HepG2 (cell line): ENCODE data around the gene ZNF101. TPM values are rescaled to one million over a fixed set of nuclear protein-coding genes. Genes with fewer than 3 reads are reported as not detected.

ENCODE experiments used
- HNRNPH1 ChIP-seq: fragments of 200-400 bp; formaldehyde crosslinking; optimal IDR thresholded peaks from 2 replicates; pipeline ENCODE3; 2017; ENCODE audit warnings: mild to moderate bottlenecking, low read depth, low read length
- LRRFIP1 ChIP-seq: sonication (generic); formaldehyde crosslinking; conservative IDR thresholded peaks from 2 replicates; pipeline ENCODE4 v1.4.0; 2020; ENCODE audit warnings: missing genetic modification reagents
- MBNL3 ChIP-seq: fragments of 250-450 bp; sonication (Bioruptor Pico); conservative IDR thresholded peaks from 2 replicates; pipeline ENCODE4 v1.8.0; 2022; ENCODE audit warnings: mild to moderate bottlenecking, inconsistent platforms
- MED13 ChIP-seq: sonication (generic); formaldehyde crosslinking; IDR thresholded peaks from 2 replicates; pipeline ENCODE4 v1.5.0; 2020; ENCODE audit warnings: missing genetic modification reagents
- PHF21A ChIP-seq: sonication (generic); formaldehyde crosslinking; IDR thresholded peaks from 2 replicates; pipeline ENCODE4 v1.5.0; 2020; ENCODE audit warnings: mild to moderate bottlenecking, missing genetic modification reagents
- PRDM15 ChIP-seq: sonication (generic); formaldehyde crosslinking; IDR thresholded peaks from 2 replicates; pipeline ENCODE4 v1.4.0; 2020; ENCODE audit warnings: missing genetic modification reagents
- SIN3A ChIP-seq: IDR thresholded peaks from 2 replicates; pipeline ENCODE4 v1.6.1; 2011; ENCODE audit warnings: low read depth, mild to moderate bottlenecking, control low read depth, low read length, borderline replicate concordance
- SMAD1 ChIP-seq: sonication (generic); formaldehyde crosslinking; IDR thresholded peaks from 2 replicates; pipeline ENCODE4 v1.4.0; 2020; ENCODE audit warnings: missing genetic modification reagents, low read depth, mild to moderate bottlenecking, borderline replicate concordance
- TGIF2 ChIP-seq: IDR thresholded peaks from 2 replicates; pipeline ENCODE4 v1.6.1; 2016; ENCODE audit warnings: control low read depth, missing compliant biosample characterization
- TIGD3 ChIP-seq: sonication (generic); formaldehyde crosslinking; IDR thresholded peaks from 2 replicates; pipeline ENCODE4 v1.5.1; 2020; ENCODE audit warnings: mild to moderate bottlenecking, missing genetic modification reagents, borderline replicate concordance
- ZNF12 ChIP-seq: sonication (generic); formaldehyde crosslinking; IDR thresholded peaks from 2 replicates; pipeline ENCODE4 v1.5.0; 2020; ENCODE audit warnings: missing genetic modification reagents
- ZNF18 ChIP-seq: sonication (generic); formaldehyde crosslinking; IDR thresholded peaks from 2 replicates; pipeline ENCODE4 v1.8.0; 2022; ENCODE audit warnings: mild to moderate bottlenecking, missing genetic modification reagents; ENCODE audit not compliant: insufficient replicate concordance
- ZNF256 ChIP-seq: sonication (generic); formaldehyde crosslinking; conservative IDR thresholded peaks from 2 replicates; pipeline ENCODE4 v1.4.0; 2020; ENCODE audit warnings: missing genetic modification reagents
- ZNF335 ChIP-seq: sonication (generic); formaldehyde crosslinking; IDR thresholded peaks from 2 replicates; pipeline ENCODE4 v1.4.0; 2020; ENCODE audit warnings: missing genetic modification reagents
- ZNF337 ChIP-seq: sonication (generic); formaldehyde crosslinking; IDR thresholded peaks from 2 replicates; pipeline ENCODE4 v1.5.1; 2020; ENCODE audit warnings: missing genetic modification reagents, low read depth, mild to moderate bottlenecking, borderline replicate concordance
- ZNF414 ChIP-seq: sonication (generic); formaldehyde crosslinking; IDR thresholded peaks from 2 replicates; pipeline ENCODE4 v1.5.0; 2020; ENCODE audit warnings: missing genetic modification reagents
- ZNF552 ChIP-seq: sonication (generic); formaldehyde crosslinking; IDR thresholded peaks from 2 replicates; pipeline ENCODE4 v1.9.0; 2022; ENCODE audit warnings: missing genetic modification reagents, mild to moderate bottlenecking, borderline replicate concordance
- ZNF670 ChIP-seq: sonication (generic); formaldehyde crosslinking; IDR thresholded peaks from 2 replicates; pipeline ENCODE4 v1.8.0; 2022; ENCODE audit warnings: mild to moderate bottlenecking, missing genetic modification reagents, borderline replicate concordance
- polyA plus RNA-seq, 8 experiments: library from polyadenylated mRNA; depleted of rRNA in 3 of 8; stranded (reverse) in 7 of 8; unstranded in 1 of 8; fragments of >200 nt; fragmentation: Illumina TruSeq in 4 of 8; extraction: Trizol in 4 of 8; gene quantifications; 2 replicates each; pipeline versions ENCODE4 v1.2.1 to v1.2.3, GENCODE V29; 2011 to 2016; ENCODE audit warnings: low read depth in 4 of 8, missing spikeins in 1 of 8, mixed read lengths in 1 of 8; ENCODE audit not compliant: insufficient read depth in 1 of 8
- total RNA-seq, 5 experiments: library from RNA; depleted of rRNA; stranded (reverse); fragments of >200 nt; fragmentation: Illumina TruSeq; extraction: Trizol; gene quantifications; 2 replicates each; pipeline ENCODE4 v1.2.3, GENCODE V29; 2016; ENCODE audit warnings: low read depth in 1 of 5

ZNF101 gene
- total and polyA plus RNA-seq, 2 of the 13 experiments (the other 11 are each of a cell fraction or from before 2014, with no cell fraction given), result 12.9 to 28.9 TPM

- TF ChIP-seq TIGD3 (CRISPR knock-in tag), result no peak
- peak; percentile 86 for TF ChIP-seq ZNF256 (CRISPR knock-in tag)
- TF ChIP-seq PHF21A (CRISPR knock-in tag), result no peak
- peak; percentile 69; the same call in 1 of the 2 replicates for TF ChIP-seq ZNF337
- no peak for TF ChIP-seq SMAD1 (CRISPR knock-in tag)
- no peak for TF ChIP-seq MBNL3 (CRISPR knock-in tag)
- 0 out of 2 replicates have a peak, but pooled peaks have one; percentile 19 for TF ChIP-seq MED13
- TF ChIP-seq ZNF12 (CRISPR knock-in tag), result no peak
- TF ChIP-seq LRRFIP1 (CRISPR knock-in tag), result no peak
- no peak for TF ChIP-seq ZNF552 (CRISPR knock-in tag)
- no peak for TF ChIP-seq ZNF414 (CRISPR knock-in tag)
- TF ChIP-seq ZNF18 (CRISPR knock-in tag), result no peak
- TF ChIP-seq HNRNPH1, result no peak
- TF ChIP-seq PRDM15 (CRISPR knock-in tag), result 0 out of 2 replicates have a peak, but pooled peaks have one; percentile 21
- TF ChIP-seq TGIF2 (CRISPR knock-in tag), result peak; percentile 66; the same call in 1 of the 2 replicates
- 0 out of 2 replicates have a peak, but pooled peaks have one; percentile 25 for TF ChIP-seq ZNF670 (CRISPR knock-in tag)
- no peak; the same call in 1 of the 2 replicates for TF ChIP-seq SIN3A
- no peak for TF ChIP-seq ZNF335
Measured at GRCh38 chr19:19732579-19733501, 64.2 kb downstream of the ZNF101 start, which contains the start of gene ZNF14 (continued).
